HG03039 (cell line): ENCODE measurements around the gene GJC2.
"Not testable (repeated sequence)": the region's sequence is repeated elsewhere in the genome, so short reads cannot be mapped to it uniquely, and the experiment has no call there.

ENCODE experiments used
- ATAC-seq: cut with Tn5 transposase; IDR thresholded peaks from one replicate; pipeline ENCODE4 v1.9.1; 2021; ENCODE audit warnings: mild to moderate bottlenecking, moderate library complexity; ENCODE audit not compliant: unreplicated experiment

Gene GJC2

GRCh38 chr1:228170666-228171065, 20.9 kb downstream of the GJC2 start:
- no peak for ATAC-seq

- ATAC-seq = no peak
These were observed 21.6 kb downstream of the GJC2 start for GRCh38 chr1:228171221-228171891.

GRCh38 chr1:228172591-228173527, 23.1 kb downstream of the GJC2 start:
- no peak for ATAC-seq

DNA sequence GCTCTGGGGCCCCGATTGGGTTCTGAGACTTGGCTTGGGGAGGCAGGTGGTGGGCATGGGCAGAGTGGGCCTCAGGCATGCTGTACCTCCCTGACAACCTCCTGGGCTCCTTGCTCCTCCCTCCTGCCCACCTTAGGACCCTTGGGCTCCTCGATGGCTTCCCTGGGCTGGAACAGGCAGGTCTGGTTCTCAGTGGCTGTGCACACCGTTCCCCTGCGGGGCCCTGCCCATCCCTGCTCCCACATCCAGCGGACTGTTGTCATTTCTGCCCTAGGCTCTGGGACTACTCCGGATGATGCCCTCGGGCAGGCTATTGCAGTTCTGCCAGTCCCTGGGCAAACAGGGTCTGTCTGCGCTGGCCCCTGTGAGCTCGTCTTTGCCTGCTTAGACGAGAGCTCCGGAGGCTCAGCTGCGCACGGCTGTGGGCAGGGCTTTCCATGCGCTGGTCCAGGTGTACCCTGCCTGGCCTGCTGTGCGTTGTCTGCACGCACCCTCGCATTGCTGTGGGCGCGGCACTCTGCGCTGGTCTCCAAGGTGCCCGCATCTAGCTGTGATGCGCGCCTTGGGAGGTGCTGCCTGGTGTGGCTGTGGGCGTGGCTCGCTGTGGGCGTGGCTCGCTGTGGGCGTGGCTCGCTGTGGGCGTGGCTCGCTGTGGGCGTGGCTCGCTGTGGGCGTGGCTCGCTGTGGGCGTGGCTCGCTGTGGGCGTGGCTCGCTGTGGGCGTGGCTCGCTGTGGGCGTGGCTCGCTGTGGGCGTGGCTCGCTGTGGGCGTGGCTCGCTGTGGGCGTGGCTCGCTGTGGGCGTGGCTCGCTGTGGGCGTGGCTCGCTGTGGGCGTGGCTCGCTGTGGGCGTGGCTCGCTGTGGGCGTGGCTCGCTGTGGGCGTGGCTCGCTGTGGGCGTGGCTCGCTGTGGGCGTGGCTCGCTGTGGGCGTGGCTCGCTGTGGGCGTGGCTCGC, 24.1 kb downstream of the GJC2 start:
- not testable (repeated sequence) for ATAC-seq

DNA sequence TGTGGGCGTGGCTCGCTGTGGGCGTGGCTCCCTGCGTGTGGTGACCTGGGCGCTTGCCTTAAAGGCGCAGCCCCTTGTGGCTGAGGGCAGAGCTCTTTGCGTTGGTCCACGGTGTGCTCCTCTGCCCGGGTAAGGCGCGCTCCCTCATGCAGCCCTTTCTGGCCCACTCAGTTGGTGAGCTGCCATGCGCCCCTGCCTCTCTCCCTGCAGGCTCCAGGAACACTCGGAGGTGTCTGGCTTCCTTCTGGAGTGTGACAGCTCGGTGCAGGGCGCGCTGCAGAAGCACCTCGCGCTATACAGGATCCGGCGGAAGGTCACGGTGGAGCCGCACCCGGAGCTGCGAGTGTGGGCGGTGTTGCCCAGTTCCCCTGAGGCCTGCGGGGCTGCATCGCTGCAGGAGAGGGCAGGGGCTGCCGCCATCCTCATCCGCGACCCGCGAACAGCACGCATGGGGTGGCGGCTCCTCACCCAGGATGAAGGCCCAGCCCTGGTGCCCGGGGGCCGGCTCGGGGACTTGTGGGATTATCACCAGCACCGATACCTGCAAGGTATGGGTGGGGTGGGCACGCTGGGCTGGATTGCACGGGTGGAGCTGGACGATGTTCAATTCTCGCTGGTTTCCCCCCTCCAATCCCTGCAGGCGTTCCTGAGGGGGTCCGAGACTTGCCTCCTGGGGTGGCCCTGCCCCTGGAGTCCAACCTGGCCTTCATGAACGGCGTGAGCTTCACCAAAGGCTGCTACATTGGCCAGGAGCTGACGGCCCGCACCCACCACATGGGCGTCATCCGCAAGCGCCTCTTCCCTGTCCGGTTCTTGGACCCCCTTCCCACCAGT, 25.0 kb downstream of the GJC2 start:
- no peak for ATAC-seq

DNA sequence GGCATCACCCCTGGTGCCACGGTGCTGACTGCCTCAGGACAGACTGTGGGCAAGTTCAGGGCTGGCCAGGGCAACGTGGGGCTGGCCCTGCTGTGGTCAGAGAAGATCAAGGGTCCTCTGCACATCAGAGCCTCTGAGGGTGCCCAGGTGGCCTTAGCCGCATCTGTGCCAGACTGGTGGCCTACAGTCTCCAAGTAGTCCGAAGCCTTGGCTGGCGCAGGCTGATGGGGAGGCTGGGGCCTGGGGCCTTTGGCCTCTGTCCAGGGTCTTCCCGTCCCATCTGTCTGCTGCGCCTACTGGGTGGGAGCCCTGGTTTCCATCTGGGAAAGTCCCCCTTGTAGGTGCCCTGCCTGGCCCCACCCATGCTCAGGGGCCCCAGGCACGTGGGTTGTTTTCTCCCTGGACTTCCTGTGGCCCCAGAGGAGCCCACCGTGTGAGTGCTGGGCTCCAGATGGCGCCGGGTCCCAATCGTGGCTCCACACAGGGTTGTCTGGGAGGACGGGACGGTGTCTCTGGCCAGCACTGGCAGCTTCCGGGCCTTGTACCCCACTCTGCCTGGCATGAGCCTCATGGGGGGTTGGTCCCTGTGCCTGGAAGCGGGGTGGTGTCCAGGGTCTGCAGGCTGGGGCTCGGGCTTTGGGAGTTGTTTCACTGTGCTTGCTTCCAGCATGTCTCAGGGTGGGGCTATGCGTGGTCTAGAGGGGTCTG, 25.7 kb downstream of the GJC2 start:
- no peak for ATAC-seq

DNA sequence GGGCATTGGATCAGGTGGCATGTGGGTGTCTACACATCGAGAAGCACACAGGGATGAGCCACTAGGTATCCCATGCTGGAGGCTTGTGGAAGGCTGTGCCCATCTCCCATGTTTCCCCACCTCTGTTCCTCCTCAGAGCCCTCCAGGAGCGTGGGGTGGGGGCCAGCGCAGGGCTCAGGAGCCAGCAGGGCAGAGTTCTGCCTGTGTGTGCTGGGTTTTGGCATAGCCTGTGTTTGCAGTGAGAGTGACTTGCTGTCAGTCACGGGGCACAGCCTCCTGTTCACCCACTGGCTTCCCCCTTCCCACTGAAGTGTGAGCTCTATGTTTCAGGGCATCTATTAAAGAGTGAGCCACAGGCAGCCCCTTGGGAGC, 26.3 kb downstream of the GJC2 start:
- ATAC-seq = no peak

GRCh38 chr1:228176461-228177182, 26.9 kb downstream of the GJC2 start:
- no peak for ATAC-seq

DNA sequence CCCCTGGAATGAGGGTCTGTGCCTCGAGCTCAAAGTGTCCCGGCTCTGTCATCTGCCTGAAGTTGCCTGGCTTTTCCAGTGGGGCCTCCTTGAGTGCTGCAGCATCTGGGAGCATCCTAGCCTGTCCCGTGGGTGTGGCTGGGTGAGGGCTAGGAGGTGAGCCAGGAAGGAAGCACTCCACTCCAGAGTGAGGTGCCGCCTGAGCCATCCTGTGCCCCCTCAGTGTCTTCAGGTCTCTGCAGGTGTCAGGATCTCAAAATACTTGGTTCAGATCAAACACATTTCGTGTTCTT, 27.4 kb downstream of the GJC2 start:
- no peak for ATAC-seq

DNA sequence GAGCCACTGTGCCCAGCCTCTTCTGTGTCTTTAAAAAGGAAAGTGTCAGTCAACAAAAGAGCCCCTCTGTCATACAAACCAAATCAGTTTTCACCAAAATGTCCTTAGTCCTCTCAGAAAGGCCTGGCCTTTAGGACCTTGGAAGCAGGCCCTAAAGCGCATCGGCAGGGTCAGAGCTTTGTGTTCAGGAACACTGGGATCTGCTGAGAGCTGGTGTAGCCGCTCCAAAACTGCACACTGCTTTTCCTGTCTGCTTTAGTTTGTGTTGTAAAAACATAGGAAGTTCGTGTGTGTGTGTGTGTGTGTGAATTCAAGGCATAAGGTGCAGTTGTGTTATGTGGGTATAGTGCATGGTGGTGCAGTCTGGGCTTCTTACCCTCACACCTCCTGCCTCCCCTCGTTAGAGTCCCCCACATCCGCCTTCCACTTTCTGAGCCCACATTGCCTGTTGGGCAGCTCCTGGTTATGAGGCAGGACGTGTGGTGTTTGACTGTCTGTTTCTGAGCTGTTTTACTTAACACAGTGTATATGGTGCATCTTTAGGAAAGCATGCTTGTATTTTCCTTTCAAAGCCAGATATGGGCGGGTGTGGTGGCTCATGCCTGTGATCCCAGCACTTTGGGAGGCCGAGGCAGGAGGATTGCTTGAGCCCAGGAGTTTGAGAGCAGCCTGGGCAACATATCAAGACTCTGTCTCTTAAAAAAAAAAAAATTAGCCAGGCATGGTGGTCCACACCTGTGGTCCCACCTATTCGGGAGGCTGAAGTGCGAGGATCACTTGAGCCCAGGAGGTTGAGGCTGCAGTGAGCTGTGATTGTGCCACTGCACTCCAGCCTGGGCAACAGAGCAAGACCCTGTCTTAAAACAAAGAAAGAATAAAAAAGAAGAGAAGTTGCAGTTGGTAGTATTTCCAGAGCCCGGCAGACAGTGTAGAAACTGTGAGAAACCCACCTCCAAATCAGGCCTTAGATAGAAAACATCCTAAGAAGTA, 28.3 kb downstream of the GJC2 start:
- no peak for ATAC-seq

GRCh38 chr1:228178737-228179684, 29.3 kb downstream of the GJC2 start:
- ATAC-seq = no peak

GRCh38 chr1:228180271-228180958, 30.7 kb downstream of the GJC2 start:
- ATAC-seq = no peak

DNA sequence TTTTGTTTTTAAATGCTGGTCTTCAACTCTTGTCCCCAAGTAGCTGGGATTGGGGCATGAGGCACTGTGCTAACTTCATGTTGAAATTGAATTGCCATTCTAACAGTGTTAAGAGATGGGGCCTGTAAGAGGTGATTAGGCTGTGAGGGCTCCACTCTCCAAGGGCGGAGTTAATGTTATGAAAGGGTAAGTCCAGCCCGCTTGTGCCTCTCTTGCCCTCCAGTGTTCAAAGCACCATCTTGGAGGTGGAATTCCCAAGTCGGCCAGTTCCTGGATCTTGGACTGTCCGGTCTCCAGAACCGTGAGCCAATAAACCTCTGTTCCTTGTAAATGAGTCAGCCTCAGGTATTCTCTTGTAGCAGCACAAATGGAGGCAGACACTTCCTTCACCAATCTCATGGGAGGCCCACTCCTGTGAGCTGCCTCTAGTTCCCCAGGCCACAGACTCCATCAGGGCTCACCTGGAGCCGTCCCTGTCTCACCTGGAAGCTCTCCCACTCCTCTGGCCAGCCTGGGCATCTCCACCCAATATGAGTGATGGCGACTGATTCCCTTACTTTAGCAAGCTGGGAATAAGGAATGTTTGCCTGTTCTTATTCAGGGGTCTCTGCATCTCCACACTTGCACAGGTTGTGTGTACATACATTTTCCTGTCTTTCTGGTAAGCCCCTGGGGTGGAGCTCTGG, 31.4 kb downstream of the GJC2 start:
- ATAC-seq = no peak

- no peak for ATAC-seq
These were observed 31.9 kb downstream of the GJC2 start for GRCh38 chr1:228181645-228182034.

- no peak for ATAC-seq
These were observed 32.7 kb downstream of the GJC2 start for GRCh38 chr1:228182296-228183030.
